ENCODE data around the gene TTLL12.
A peak's percentile ranks its signal among the peaks of the same experiment; 100 is the strongest.
"Not testable (repeated sequence)": the region's sequence is repeated elsewhere in the genome, so short reads cannot be mapped to it uniquely, and the experiment has no call there.

TTLL12 gene

DNA sequence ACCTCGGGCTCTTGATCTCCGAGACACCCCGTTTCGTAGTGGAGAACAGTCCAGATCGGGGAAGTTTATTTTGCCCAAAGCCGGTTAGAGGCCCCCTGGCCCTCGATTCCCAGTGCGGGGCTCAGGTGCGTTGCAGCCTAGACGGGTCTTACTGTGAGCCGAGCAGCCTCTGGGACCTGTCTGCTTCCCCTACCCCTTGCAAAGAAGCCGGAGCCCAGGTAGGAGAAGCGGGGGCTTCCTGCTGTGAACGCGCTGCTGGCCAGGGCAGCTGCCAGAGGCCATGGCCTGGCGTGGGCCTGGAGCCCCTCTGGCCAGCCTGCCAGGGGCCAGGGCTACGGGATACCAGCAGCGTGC, 35.0 kb downstream of the TTLL12 start:
- DNase-seq: no peak

DNA sequence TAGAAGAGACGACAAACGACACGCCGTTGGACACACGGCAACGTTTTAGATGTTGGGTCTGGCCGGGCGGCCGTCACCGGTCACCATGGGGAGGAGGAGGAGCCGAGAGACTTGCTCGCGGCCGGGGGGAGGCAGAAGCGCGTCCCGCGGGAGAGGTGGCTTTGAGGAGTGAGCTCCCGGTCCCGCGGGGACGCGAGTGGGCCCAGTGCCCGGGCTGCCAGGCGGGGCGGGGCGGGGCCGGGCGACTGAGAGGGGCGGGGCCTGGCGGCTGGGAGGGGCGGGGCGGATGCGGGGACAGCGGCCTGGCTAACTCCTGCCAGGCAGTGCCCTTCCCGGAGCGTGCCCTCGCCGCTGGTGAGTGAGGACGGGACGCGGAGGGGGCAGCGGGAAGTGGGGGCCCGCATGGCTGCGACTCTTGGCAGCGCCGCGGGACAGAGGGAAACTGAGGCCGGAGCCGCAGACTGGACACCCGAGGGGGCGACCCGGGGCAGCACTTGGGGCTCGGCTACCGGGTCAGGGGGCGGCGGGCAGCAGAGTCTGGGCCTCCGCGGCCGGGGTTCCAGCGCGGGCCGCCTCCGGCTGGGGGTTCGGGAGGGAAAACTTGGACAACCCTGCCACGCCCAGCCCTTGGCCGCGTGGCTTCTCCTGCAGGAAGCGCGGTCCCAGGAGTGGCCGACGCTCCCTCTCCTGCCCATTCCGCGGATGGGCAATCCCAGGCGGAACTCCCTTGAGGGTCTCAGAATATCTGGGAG, 35.5 kb downstream of the TTLL12 start, which contains the start of gene TSPO:
Gene TSPO, plus strand, starts transcription at position 309 of the 752 bp plus-strand sequence. CDS start 7,680 bp downstream, outside the sequence.
- peak; percentile 55 to 58 for DNase-seq

DNA sequence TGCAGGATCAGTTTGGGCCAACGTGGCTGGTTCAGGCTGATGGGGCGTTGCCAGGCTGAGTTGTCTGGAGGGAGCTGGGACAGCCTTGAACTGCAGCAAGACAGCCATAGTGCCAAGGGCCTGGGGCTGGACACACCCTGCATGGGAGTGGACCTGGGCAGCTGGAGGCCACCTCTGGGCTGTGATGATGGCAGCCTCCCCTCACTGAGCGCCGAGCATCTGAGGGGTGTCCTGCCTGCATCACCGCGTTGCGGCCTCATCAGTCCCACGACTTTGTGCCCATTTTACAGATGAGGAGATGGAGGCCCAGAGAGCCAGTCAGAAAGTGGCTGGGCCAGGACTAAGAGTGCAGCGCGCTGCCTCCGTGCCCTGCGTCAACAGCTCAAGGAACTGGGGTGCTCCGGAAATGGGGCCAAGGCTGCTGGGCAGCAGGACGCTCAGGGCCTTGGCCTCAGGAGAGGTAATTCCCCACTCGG, 36.2 kb downstream of the TTLL12 start:
- no peak for DNase-seq

- no peak for DNase-seq
Observed at GRCh38 chr22:43148581-43148980, 38.4 kb downstream of the TTLL12 start.

DNA sequence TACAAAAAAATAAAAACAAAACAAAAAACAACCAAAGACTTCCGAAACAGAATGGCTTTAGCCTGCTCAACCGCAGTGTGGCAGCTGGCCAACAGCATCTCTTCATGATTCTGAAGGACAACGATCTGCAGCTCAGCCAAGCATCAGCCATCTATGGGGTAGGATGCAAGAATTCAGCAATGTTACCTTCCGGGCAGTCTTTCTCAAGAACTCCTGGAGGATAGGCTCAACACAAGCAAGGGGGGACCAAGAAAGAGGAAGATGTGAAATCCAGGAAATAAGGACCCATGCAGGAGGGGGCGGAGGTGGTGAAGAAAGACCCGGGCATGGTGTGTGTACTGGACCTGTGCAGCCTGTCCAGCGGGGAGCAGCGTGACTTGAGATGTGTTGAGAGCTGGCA, 39.1 kb downstream of the TTLL12 start:
- DNase-seq: no peak

DNA sequence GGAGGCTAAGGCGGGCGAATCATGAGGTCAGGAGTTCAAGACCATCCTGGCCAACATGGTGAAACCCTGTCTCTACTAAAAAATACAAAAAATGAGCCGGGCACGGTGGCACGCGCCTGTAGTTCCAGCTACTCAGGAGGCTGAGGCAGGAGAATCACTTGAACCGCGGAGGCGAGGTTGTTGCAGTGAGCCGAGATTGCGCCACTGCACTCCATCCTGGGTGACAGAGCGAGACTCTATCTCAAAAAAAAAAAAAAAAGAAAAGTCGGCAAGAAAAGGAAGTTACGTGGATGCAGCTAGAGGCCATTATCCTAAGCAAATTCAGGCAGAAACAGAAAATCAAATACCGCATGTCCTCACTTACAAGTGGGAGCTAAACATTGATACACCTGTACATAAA, 40.6 kb downstream of the TTLL12 start:
- not testable (repeated sequence) for DNase-seq

DNA sequence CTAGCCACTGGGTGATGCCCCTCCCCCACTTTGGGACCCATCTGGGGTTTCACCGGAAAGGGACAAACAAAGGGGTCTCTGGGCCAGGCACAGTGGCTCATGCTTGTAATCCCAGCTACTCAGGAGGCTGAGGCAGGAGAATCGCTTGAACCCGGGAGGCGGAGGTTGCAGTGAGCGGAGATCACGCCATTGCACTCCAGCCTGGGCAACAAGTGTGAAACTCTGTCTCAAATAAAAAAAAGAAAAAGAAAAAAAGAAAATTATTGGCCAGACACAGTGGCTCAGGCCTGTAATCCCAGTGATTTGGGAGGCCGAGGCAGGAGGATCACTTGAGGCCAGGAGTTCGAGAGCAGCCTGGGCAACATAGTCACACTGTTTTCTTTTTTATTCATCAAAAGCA, 41.6 kb downstream of the TTLL12 start:
- not testable (repeated sequence) for DNase-seq

- no peak for DNase-seq
Observed at GRCh38 chr22:43144949-43145348, 42.0 kb downstream of the TTLL12 start.

DNA sequence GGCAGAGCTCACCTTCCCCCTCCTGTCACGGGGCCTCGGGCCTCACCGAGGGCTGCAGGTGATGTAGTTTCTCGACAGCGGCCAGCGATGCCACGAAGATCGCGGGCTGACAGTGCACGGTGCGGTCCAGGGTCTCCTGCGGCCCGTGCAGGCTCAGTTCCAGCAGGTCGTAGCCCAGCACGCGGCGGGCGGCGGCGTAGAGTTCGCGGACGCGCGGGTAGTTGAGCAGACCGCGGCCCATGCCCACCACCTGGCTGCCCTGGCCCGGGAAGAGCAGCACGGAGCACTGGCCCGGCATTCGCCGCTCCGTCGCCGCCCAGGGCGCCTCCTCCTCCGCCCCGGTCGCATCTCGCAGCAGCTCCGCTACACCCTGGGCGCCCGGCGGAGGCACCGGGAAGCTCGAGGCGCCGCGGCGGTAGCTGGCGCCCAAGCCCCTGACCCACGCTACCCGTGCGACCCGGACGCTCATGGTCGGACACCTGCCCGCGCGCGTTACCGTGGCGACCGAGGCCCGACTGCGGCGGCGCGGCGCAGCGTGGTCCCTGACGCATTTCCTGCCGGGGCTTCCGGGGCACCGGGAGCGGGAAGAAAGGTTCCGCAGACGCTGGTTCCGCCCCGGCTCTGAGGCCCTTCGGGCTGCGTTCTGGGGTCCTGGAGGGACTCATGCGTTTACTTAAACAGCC, 43.9 kb downstream of the TTLL12 start, which contains the start of gene MCAT:
Gene MCAT, minus strand, starts transcription at position 519 of the 683 bp plus-strand sequence. Its CDS starts 50 bp downstream, at position 469.
- peak; percentile 78 to 80 for DNase-seq

- DNase-seq: no peak
Observed at GRCh38 chr22:43136801-43137200, 50.1 kb downstream of the TTLL12 start.

GRCh38 chr22:43136255-43136654, 50.7 kb downstream of the TTLL12 start:
- DNase-seq: peak in 1 of 2 donors; percentile 14

GRCh38 chr22:43135565-43135964, 51.4 kb downstream of the TTLL12 start:
- no peak for DNase-seq

DNA sequence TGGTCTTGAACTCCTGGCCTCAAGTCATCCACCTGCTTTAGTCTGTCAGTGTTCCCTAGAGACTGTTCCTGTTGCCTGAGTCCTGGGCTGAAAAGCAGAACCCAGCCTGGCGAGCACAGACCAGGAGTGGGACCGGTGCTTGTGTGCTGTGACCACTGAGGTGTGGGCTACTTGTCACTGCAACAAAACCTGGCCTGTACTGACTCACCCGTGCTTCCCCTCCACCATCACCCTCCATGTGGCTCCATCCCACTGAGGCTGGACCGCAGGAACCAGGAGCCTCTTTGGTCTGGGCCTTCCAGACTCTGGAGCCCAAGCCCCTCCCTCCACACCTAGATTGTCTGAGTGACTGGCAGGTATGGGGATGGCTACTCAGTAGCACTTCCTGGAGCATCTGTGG, 52.4 kb downstream of the TTLL12 start:
- DNase-seq: no peak

- no peak for DNase-seq
Observed at GRCh38 chr22:43133401-43133800, 53.5 kb downstream of the TTLL12 start.

GRCh38 chr22:43131773-43132501, 55.0 kb downstream of the TTLL12 start:
- DNase-seq: no peak

- no peak for DNase-seq
Observed at GRCh38 chr22:43129426-43130425, 57.2 kb downstream of the TTLL12 start.

- no peak for DNase-seq
Observed at GRCh38 chr22:43128928-43129424, 58.0 kb downstream of the TTLL12 start.

GRCh38 chr22:43128116-43128515, 58.8 kb downstream of the TTLL12 start:
- no peak for DNase-seq

GRCh38 chr22:43127166-43127908, 59.6 kb downstream of the TTLL12 start:
- DNase-seq: no peak

- DNase-seq: no peak
Observed at GRCh38 chr22:43126501-43127165, 60.3 kb downstream of the TTLL12 start.
